HepG2 (cell line): Measurements from ENCODE around the gene CDK14. TPM values are rescaled to one million over a fixed set of nuclear protein-coding genes. Genes with fewer than 3 reads are reported as not detected.

Experiments
- AHDC1 ChIP-seq: sonication (generic); formaldehyde crosslinking; IDR thresholded peaks from 2 replicates; pipeline ENCODE4 v1.5.1; 2020; ENCODE audit warnings: mild to moderate bottlenecking, missing genetic modification reagents, borderline replicate concordance
- MTA3 ChIP-seq: sonication (generic); formaldehyde crosslinking; IDR thresholded peaks from 2 replicates; pipeline ENCODE4 v1.4.0; 2020; ENCODE audit warnings: missing genetic modification reagents
- RBAK ChIP-seq: sonication (generic); formaldehyde crosslinking; IDR thresholded peaks from 2 replicates; pipeline ENCODE4 v1.5.1; 2020; ENCODE audit warnings: mild to moderate bottlenecking, missing genetic modification reagents
- RFX5 ChIP-seq: IDR thresholded peaks from 2 replicates; pipeline ENCODE4 v1.6.1; 2011; ENCODE audit warnings: low read depth, low read length, improper control_type of control experiment
- SP1 ChIP-seq, 2 experiments: fragments of 450-650 bp in 1 of 2; sonication (generic) in 1 of 2; formaldehyde crosslinking in 1 of 2; IDR thresholded peaks; 2 replicates each; pipeline versions ENCODE4 v1.4.0 to v1.6.1; 2016 to 2020; ENCODE audit warnings: missing genetic modification reagents in 1 of 2
- STAG1 ChIP-seq: sonication (generic); formaldehyde crosslinking; IDR thresholded peaks from 2 replicates; pipeline ENCODE4 v1.4.0; 2020; ENCODE audit warnings: missing genetic modification reagents
- ZBED4 ChIP-seq: sonication (generic); formaldehyde crosslinking; IDR thresholded peaks from 2 replicates; pipeline ENCODE4 v1.4.0; 2020; ENCODE audit warnings: missing genetic modification reagents, borderline replicate concordance
- ZNF597 ChIP-seq: sonication (generic); formaldehyde crosslinking; IDR thresholded peaks from 2 replicates; pipeline ENCODE4 v1.5.0; 2020; ENCODE audit warnings: missing genetic modification reagents
- ZNF605 ChIP-seq: sonication (generic); formaldehyde crosslinking; IDR thresholded peaks from 2 replicates; pipeline ENCODE4 v1.8.0; 2022; ENCODE audit warnings: mild to moderate bottlenecking, missing genetic modification reagents
- ZNF773 ChIP-seq: sonication (generic); formaldehyde crosslinking; IDR thresholded peaks from 2 replicates; pipeline ENCODE4 v1.4.0; 2020; ENCODE audit warnings: missing genetic modification reagents, borderline replicate concordance
- ZNF891 ChIP-seq: sonication (generic); formaldehyde crosslinking; IDR thresholded peaks from 2 replicates; pipeline ENCODE4 v1.5.0; 2020; ENCODE audit warnings: mild to moderate bottlenecking, missing genetic modification reagents
- ZSCAN25 ChIP-seq: sonication (generic); formaldehyde crosslinking; IDR thresholded peaks from 2 replicates; pipeline ENCODE4 v1.8.0; 2022; ENCODE audit warnings: mild to moderate bottlenecking, missing genetic modification reagents
- polyA plus RNA-seq, 8 experiments: library from polyadenylated mRNA; depleted of rRNA in 3 of 8; stranded (reverse) in 7 of 8; unstranded in 1 of 8; fragments of >200 nt; fragmentation: Illumina TruSeq in 4 of 8; extraction: Trizol in 4 of 8; gene quantifications; 2 replicates each; pipeline versions ENCODE4 v1.2.1 to v1.2.3, GENCODE V29; 2011 to 2016; ENCODE audit warnings: low read depth in 4 of 8, missing spikeins in 1 of 8, mixed read lengths in 1 of 8; ENCODE audit not compliant: insufficient read depth in 1 of 8
- total RNA-seq, 5 experiments: library from RNA; depleted of rRNA; stranded (reverse); fragments of >200 nt; fragmentation: Illumina TruSeq; extraction: Trizol; gene quantifications; 2 replicates each; pipeline ENCODE4 v1.2.3, GENCODE V29; 2016; ENCODE audit warnings: low read depth in 1 of 5

CDK14 gene
- total and polyA plus RNA-seq, 2 of the 13 experiments (the other 11 are each of a cell fraction or from before 2014, with no cell fraction given), result 0.26 to 0.71 TPM

- no peak for TF ChIP-seq ZBED4
- TF ChIP-seq ZSCAN25 (CRISPR knock-in tag), result no peak
- TF ChIP-seq RFX5, result no peak
- no peak for TF ChIP-seq AHDC1 (CRISPR knock-in tag)
- no peak for TF ChIP-seq RBAK
- no peak for TF ChIP-seq ZNF597
- TF ChIP-seq MTA3 (CRISPR knock-in tag), result no peak
- no peak for TF ChIP-seq SP1 (IDR thresholded peaks at IDR 0.05)
- TF ChIP-seq SP1 (CRISPR knock-in tag; IDR thresholded peaks at IDR 0.05), result no peak
- peak; percentile 29; the same call in 1 of the 2 replicates for TF ChIP-seq STAG1 (CRISPR knock-in tag)
- TF ChIP-seq ZNF605 (CRISPR knock-in tag), result no peak
- no peak for TF ChIP-seq ZNF891 (CRISPR knock-in tag)
- no peak for TF ChIP-seq ZNF773 (CRISPR knock-in tag)
Observed at GRCh38 chr7:90595801-90596670, at the start of gene CDK14 (continued).
